GM21367 (cell line): ENCODE measurements around the gene OCRL.
"Not testable (repeated sequence)": the region's sequence is repeated elsewhere in the genome, so short reads cannot be mapped to it uniquely, and the experiment has no call there.

Experiments
- ATAC-seq: cut with Tn5 transposase; IDR thresholded peaks from one replicate; pipeline ENCODE4 v1.9.1; 2021; ENCODE audit not compliant: unreplicated experiment

The OCRL gene

GRCh38 chrX:129534816-129535578 lies 5.1 kb upstream of the OCRL start:
- no peak for ATAC-seq

- ATAC-seq: peak; percentile 19
These were observed 694 bp downstream of the OCRL start for GRCh38 chrX:129540722-129541184.

GRCh38 chrX:129544780-129545179 lies 4.7 kb downstream of the OCRL start:
- no peak for ATAC-seq

- no peak for ATAC-seq
These were observed 5.3 kb downstream of the OCRL start for GRCh38 chrX:129545408-129545807.

- ATAC-seq: no peak
These were observed 9.1 kb downstream of the OCRL start for GRCh38 chrX:129549124-129549523.

GRCh38 chrX:129553619-129554288 lies 13.7 kb downstream of the OCRL start:
- peak; percentile 96 for ATAC-seq

GRCh38 chrX:129554816-129555215 lies 14.8 kb downstream of the OCRL start:
- ATAC-seq: not testable (repeated sequence)

- ATAC-seq: no peak
These were observed 16.8 kb downstream of the OCRL start for GRCh38 chrX:129556806-129557315.

GRCh38 chrX:129557844-129558480 lies 17.9 kb downstream of the OCRL start:
- ATAC-seq: no peak

- no peak for ATAC-seq
These were observed 19.7 kb downstream of the OCRL start for GRCh38 chrX:129559783-129560182.

GRCh38 chrX:129561453-129561852 lies 21.4 kb downstream of the OCRL start:
- ATAC-seq: no peak

GRCh38 chrX:129564345-129564744 lies 24.3 kb downstream of the OCRL start:
- ATAC-seq: not testable (repeated sequence)

GRCh38 chrX:129565046-129565650 lies 25.1 kb downstream of the OCRL start:
- ATAC-seq: no peak

- no peak for ATAC-seq
These were observed 26.0 kb downstream of the OCRL start for GRCh38 chrX:129566073-129566472.

- no peak for ATAC-seq
These were observed 28.3 kb downstream of the OCRL start for GRCh38 chrX:129568349-129568748.

- no peak for ATAC-seq
These were observed 32.4 kb downstream of the OCRL start for GRCh38 chrX:129572422-129572821.

- ATAC-seq: not testable (repeated sequence)
These were observed 33.6 kb downstream of the OCRL start for GRCh38 chrX:129573652-129574051.

GRCh38 chrX:129574214-129574613 lies 34.2 kb downstream of the OCRL start:
- no peak for ATAC-seq

- ATAC-seq: no peak
These were observed 36.5 kb downstream of the OCRL start for GRCh38 chrX:129576539-129576938.

- ATAC-seq: no peak
These were observed 37.4 kb downstream of the OCRL start for GRCh38 chrX:129577473-129577872.

GRCh38 chrX:129577877-129578276 lies 37.8 kb downstream of the OCRL start:
- no peak for ATAC-seq
